NCI-H2081 (cell line): ENCODE results near the gene AP2A1.
"Not testable (repeated sequence)": the region's sequence is repeated elsewhere in the genome, so short reads cannot be mapped to it uniquely, and the experiment has no call there.

Experiments
- DNase-seq, 2 experiments: peaks; one replicate each; lab custom pipeline; 2025; lab: John Stamatoyannopoulos, UW

The AP2A1 gene

GRCh38 chr19:49766930-49767299, at the start of gene AP2A1:
AP2A1 (plus strand) TSS chr19:49767001; CDS start chr19:49767134, 133 bp downstream.
- no peak for DNase-seq

DNA sequence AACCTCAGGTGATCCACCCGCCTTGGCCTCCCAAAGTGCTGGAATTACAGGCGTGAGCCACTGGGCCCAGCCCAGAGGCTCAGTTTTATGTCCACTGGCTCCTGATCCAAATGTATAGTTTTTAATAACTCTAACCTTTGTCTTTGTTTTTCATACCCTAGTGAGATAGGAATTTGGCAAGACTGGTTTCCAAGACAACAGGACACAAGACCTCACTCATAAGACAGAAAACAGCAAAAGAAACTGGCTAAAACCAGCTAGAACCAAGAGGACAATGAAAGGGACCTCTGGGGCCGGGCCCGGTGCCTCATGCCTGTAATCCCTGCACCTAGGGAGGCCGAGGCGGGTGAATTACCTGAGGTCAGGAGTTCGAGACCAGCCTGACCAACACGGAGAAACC, 48.3 kb upstream of the AP2A1 start:
- no peak for DNase-seq

- no peak for DNase-seq
These were observed 47.8 kb upstream of the AP2A1 start for GRCh38 chr19:49718991-49719390.

DNA sequence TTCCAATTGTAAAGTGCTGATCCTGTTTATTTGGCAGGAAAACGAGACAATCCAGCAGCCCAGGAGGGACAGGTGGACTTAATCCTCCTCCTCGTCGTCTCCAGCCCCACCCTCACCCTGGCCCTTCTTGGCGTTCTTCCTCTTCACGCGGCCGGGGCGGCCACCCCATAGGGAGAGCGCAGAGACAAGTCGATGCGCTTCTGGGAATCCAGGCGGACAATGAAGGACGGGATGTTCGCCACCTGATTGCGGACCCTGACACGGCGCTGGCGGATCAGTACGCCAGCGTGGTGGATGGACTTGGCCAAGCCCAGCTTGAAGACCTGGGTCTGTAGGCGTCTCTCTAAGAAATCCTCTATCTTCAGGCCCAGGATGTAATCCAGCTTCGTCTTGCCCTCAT, 47.4 kb upstream of the AP2A1 start:
- not testable (repeated sequence) for DNase-seq

DNA sequence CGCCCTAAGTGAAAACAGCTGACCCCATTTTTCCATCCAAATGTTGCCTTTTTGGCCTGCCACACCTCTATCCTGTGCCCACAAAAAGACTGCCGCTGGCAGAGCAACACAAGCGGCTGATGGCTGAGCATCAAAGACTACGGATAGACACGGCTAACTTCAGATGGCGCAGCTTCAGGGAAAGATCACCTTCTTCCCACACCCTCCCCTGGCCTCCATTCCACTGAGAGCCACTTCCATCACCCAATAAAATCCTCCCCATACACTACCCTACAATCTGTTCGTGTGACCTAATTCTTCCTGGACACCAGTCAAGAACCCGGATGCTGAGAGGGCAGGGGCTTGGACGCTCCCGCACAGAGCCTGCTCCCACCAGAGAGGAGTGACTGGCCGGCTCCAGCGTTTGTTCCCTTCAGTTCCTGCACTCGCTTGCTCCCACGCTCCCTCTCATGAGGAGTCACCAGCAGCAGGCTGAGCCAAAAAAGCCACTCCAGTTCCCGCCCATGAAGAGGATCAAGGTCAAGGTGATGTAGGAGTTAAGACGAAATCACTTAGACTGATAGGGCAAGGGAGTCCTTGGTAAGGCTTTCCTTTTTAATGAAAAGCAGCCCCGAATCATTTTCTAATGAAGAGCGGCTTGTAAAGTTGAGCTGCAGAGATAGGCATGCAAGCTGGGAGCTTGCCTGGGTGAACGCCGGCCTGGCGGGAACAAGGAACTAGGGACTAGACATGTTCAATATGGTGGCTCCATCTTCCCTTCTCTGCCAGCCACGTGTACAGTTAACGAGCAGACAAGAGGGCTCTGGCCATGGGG, 39.4 kb upstream of the AP2A1 start:
- DNase-seq, result no peak

DNA sequence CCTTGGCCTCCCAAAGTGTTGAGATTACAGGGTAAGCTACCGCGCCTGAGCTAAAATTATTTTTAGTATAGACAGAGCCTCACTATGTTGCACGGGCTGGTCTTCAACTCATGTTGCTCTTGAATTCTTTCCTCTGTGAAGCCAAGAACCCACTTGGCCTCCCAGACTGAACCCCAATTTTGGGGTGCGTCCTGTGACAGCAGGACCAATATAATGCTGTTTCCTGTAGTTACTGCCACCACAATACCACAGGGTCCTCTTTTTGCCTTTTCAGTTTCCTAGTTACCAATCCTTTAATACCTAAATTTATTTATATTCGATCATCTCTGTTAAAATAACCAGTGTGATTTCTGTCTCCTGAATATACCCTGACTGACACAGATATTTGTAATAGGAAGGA, 36.6 kb upstream of the AP2A1 start:
- no peak for DNase-seq

GRCh38 chr19:49738268-49738667, 28.5 kb upstream of the AP2A1 start:
- no peak for DNase-seq

DNA sequence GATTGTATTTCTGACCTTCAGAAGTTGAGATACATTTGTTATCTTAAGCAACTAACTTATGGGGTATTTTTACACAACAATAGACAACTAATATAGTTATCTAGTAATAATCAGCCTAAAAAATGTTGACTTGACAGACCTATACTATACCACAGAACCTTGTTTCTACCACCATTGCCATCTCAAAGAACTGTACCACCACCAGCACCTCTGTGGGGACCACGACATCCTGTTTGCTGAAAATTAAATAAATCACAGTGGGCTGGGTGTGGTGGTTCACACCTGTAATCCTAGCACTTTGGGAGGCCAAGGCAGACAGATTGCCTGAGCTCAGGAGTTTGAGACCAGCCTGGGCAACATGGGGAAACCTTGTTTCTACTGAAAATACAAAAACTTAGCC, 27.7 kb upstream of the AP2A1 start:
- no peak for DNase-seq

DNA sequence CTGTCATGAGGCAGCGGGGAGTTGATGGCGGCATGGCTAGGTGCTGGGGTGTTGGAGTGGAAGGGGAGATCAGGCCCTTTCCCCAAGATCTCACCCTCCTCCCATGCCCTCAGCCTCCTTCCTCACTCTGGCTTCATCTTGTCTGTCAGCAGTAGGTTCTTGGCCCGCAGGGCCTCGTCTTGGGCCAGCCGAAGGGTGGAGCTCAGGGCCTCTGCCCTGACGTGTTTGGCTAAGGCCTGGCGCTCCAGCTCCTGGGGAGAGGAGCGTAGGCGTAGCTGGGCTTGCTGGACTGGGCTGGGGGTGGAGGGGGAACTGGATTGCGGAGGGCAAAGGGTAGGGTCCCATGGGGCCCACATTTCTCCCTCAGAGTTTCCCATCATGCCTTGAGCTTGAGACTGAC, 26.9 kb upstream of the AP2A1 start:
- DNase-seq, result no peak

GRCh38 chr19:49741210-49741844, 25.5 kb upstream of the AP2A1 start:
- DNase-seq, result no peak

GRCh38 chr19:49744946-49745381, 21.8 kb upstream of the AP2A1 start:
- no peak for DNase-seq

DNA sequence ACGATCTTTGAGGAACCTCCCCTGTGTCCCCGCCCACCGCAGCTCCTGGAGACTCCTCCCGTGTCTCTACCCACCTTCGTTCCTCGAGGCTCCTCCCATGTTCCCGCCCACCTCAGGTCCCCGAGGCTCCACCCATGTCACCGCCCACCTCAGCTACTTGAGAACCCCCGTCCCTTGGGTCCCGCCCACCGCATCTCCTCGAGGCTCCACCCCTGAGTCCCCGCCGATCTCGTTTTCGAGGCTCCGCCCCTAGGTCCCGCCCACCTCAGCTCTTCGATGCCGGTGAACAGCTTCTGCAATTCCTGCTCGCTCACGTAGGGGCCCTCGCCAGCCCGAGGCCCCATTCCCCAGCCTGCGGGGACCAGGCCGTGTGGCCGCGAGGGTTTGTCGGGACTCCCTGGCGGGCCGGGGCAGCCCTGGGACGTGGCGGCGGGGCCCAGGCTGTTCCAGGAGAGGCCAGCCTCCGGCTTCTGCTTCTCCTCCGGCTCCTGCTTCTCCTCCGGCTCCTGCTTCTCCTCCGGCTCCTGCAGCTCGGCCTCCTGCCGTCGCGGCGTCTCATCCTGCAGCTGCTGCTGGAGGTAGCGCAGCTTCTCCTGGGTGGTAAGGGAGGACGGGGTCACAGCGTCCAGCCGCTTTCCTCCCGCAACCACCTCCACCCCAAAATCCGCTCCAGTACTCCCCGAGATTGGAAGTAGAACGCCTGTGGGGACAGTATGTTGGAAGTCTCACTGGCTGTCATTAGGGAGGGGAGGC, 20.4 kb upstream of the AP2A1 start:
- no peak for DNase-seq

DNA sequence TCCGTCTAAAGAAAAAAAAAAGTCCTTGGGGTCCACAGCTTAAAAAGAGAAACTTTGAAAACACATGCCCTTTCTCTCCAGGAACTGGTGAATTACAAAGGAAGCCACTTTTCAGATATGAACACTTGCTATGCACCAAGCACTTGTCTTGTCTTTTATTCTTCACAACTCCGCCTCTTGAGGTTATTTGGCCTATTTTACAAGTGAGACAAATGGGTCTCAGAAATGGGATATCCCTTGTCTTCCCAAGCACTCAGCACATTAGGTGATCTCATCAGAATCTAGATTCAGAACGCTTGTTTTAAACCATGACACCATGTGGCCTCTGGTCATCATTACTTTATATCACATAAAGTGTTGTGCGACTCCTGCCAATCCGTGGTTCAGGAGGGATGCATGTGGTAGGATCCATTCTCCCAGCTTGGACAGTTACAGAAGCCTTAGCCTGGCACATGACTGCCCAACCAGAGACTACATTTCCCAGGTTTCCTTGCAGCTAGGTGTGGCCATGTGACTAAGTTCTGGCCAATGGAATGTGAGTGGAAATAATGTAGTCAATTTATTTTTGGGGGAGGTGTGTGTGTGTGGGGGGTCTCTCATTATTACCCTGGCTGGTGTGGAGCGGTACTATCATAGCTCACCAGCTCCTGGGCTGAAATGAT, 17.6 kb upstream of the AP2A1 start:
- no peak for DNase-seq

GRCh38 chr19:49749771-49750170, 17.0 kb upstream of the AP2A1 start:
- DNase-seq, result no peak

DNA sequence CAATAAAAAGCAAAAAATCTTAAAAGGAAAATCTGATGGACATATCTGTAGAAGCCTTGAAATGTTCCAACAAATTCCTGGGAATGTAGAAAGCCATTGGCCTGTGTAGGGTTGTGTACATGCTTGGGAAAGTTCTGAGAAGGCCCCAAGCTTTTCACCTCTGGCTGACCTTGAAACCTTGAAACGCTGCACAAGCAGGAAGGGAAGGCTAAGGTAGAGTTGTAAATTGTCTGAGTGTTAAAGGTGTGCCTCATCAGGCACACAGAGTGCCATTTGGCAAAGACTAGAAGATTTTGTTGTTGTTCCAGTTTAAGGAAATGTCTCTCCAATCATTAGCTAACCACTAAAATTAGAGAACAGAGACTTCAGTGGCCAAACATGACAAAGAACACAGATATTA, 14.1 kb upstream of the AP2A1 start:
- no peak for DNase-seq

GRCh38 chr19:49755956-49756355, 10.8 kb upstream of the AP2A1 start:
- no peak for DNase-seq

DNA sequence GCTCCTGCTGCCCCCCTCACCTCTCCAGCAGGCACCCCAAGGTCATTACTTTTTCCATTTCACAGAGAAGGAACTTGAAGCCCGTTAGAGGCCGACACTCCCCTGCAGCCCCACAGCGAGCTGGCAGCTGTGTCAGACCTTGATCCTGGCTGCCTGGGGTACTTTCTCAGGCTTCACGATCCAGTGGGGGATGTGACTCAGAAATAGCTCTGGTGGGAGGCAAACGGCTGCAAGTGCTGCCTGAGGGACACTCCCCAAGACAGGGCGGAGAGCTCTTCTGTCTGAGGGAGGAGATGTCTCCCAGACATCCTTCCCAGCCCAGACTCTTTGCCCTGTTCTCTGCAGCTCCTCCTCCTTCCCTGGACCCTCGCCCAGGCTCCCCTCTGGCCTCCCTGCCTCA, 8.5 kb upstream of the AP2A1 start:
- DNase-seq, result no peak

DNA sequence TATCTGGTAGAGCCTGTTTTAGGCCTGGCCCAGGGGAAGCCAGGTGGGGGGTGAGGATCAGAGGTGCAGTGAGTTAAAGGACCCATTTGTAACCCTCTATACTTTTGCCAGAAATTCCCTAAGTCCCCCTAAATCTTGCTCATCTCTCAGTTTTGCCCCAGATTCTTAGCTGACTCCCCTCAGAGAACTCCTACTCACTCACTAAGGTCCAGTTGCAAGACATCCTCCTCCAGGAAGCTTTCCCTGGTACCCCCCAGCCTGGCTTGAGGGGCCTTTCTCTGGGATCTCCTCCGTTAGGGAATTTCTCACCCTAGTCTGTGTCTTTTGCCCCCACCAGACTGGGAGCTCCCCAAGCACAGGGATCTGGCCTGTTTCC, 5.6 kb upstream of the AP2A1 start:
- no peak for DNase-seq

DNA sequence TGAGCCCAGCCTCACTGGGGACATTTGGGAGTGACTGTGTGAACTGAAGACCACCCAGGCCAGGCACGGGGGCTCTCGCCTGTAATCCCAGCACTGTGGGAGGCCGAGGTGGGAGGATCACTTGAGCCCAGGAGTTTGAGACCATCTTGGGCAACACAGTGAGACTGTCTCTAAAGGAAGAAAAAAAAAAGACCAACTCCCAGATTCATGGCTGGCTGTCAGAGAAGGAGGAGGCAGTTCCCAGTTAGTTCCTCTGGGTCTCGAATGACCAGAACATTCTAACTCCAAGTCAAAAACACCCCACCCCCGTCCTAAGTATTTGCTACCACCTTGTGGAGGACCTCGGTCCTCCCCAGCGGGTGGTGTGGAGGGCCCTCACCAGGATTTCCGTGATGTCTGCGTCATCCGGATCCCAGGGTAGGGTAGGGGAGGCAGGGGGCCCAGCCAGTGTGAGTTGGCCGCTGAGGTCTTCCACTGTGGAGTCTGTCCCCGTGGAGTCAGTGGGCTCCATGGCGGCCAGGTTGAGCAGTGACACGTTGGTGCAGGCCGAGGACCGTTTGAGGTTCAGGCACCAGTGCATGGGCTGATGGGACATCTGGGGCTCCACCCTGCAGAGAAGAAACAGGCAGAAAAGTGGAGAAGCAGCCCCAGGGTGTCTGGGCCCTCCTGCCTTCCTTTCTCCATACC, 5.0 kb upstream of the AP2A1 start:
- DNase-seq, result no peak

DNA sequence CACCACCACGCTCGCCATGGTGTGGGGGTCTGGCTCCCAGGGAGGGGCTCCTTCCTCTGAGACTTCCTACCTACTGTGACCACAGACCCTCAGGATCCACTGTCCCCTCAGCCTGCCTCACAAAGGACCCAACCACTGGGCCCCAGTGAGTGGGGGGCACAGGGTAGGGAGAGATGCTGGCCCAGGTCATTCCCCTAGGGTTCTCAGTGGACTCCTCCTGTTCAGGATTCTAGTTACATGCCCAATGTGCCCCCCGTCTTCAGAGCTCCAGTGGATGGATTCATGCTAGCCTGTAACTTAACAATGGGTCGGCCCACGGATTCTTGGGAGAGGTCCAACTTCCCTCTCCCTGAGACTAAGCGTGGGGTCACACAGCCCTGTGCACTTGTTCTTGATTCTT, 3.6 kb upstream of the AP2A1 start, which contains the start of gene TSKS:
Gene TSKS (minus strand): TSS at position 77 of the 400 bp plus-strand sequence. CDS start 59 bp downstream, at position 18.
- no peak for DNase-seq

DNA sequence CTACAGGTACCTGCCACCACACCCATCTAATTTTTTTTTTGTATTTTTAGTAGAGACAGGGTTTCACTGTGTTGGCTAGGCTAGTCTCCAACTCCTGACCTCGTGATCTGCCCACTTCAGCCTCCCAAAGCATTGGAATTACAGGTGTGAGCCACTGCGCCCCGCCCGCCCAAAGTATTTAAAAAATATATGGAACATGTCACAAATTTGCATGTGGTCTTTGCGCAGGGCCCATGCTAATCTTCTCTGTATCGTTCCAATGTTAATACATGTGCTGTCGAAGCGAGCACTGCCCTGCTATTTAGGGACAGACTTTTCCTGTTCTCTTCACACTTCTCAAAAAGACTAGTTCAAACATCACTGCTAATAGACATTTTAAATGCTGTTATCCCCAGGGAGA, 2.5 kb upstream of the AP2A1 start:
- no peak for DNase-seq
